Measurements from ENCODE around the gene SERP2. TPM values are rescaled to one million over a fixed set of nuclear protein-coding genes. Genes with fewer than 3 reads are reported as not detected.

SERP2 gene
- polyA plus RNA-seq, 1 experiment = 5.4 TPM

GRCh38 chr13:44350775-44351504 lies 22.7 kb upstream of the SERP2 start:
- ChIA-PET CTCF (interaction anchor here (0.6 to 1.0 kb wide), 2 partner anchors 11 to 14 kb away, joined by 3 read pairs; no protein-coding TSS in a partner anchor), POLR2A (no interaction called here)
- no peaks in the 10 kb centered on the region for H3K36me3 ChIP-seq (ENCODE audit: control insufficient read depth, insufficient read depth, low read length)
- TF ChIP-seq CTCF (IDR thresholded peaks at IDR 0.05; ENCODE audit: insufficient read depth, low read depth, low read length) = no peak
- DNase-seq (ENCODE audit: low read depth) = no peak
- H3K27me3 ChIP-seq (ENCODE audit: control insufficient read depth, insufficient read depth, low read length) = no peaks in the 10 kb centered on the region
- no peak overlapping the region for H3K4me3 ChIP-seq (ENCODE audit: low read depth, low read length)

GRCh38 chr13:44351505-44351854 lies 22.1 kb upstream of the SERP2 start:
- CTCF ChIA-PET = interaction anchor here (1.0 kb wide), 1 partner anchor 11 kb away, joined by 3 read pairs; no protein-coding TSS in a partner anchor
- Histone ChIP-seq H3K36me3 (ENCODE audit: control insufficient read depth, insufficient read depth, low read length) (no peaks in the 10 kb centered on the region), H3K27me3 (ENCODE audit: control insufficient read depth, insufficient read depth, low read length) (no peaks in the 10 kb centered on the region), H3K4me3 (ENCODE audit: low read depth, low read length) (no peak overlapping the region)
- DNase-seq (ENCODE audit: low read depth) = no peak
- no peak for TF ChIP-seq CTCF (IDR thresholded peaks at IDR 0.05; ENCODE audit: insufficient read depth, low read depth, low read length)
- POLR2A ChIA-PET = no interaction called here

GRCh38 chr13:44352202-44352601 lies 21.4 kb upstream of the SERP2 start:
- H3K36me3 ChIP-seq (ENCODE audit: control insufficient read depth, insufficient read depth, low read length) = no peaks in the 10 kb centered on the region
- POLR2A ChIA-PET = no interaction called here
- no peak for DNase-seq (ENCODE audit: low read depth)

GRCh38 chr13:44352671-44353070 lies 21.0 kb upstream of the SERP2 start:
- no peak for TF ChIP-seq CTCF (IDR thresholded peaks at IDR 0.05; ENCODE audit: insufficient read depth, low read depth, low read length)
- ChIA-PET POLR2A (no interaction called here), CTCF (interaction anchor here (1.3 kb wide), 2 partner anchors 21 to 161 kb away, joined by 3 to 4 read pairs; no protein-coding TSS in a partner anchor)
- Histone ChIP-seq H3K4me3 (ENCODE audit: low read depth, low read length) (no peak overlapping the region), H3K27me3 (ENCODE audit: control insufficient read depth, insufficient read depth, low read length) (no peaks in the 10 kb centered on the region), H3K36me3 (ENCODE audit: control insufficient read depth, insufficient read depth, low read length) (no peaks in the 10 kb centered on the region)
- no peak for DNase-seq (ENCODE audit: low read depth)

More at GRCh38 chr13:44352202-44352601, 21.4 kb upstream of the SERP2 start:
- CTCF ChIA-PET = interaction anchor here (1.0 to 1.3 kb wide), 3 partner anchors 10 to 161 kb away, joined by 3 to 4 read pairs (median 3); no protein-coding TSS in a partner anchor
- Histone ChIP-seq H3K4me3 (ENCODE audit: low read depth, low read length) (no peak overlapping the region), H3K27me3 (ENCODE audit: control insufficient read depth, insufficient read depth, low read length) (no peaks in the 10 kb centered on the region)
- TF ChIP-seq CTCF (IDR thresholded peaks at IDR 0.05; ENCODE audit: insufficient read depth, low read depth, low read length) = no peak

- CTCF ChIA-PET = no interaction called here
- Histone ChIP-seq H3K27me3 (ENCODE audit: control insufficient read depth, insufficient read depth, low read length) (no peaks in the 10 kb centered on the region), H3K36me3 (ENCODE audit: control insufficient read depth, insufficient read depth, low read length) (no peaks in the 10 kb centered on the region), H3K4me3 (ENCODE audit: low read depth, low read length) (no peak overlapping the region)
- no peak for DNase-seq (ENCODE audit: low read depth)
- POLR2A ChIA-PET = no interaction called here
- TF ChIP-seq CTCF (IDR thresholded peaks at IDR 0.05; ENCODE audit: insufficient read depth, low read depth, low read length) = no peak
Observed at GRCh38 chr13:44354331-44354730, 19.3 kb upstream of the SERP2 start.

All from BJ (cell line).